Stimulated activated CD4-positive, alpha-beta T cell treated with anti-CD3 and anti-CD28 coated beads, Interleukin-1b, Interleukin-23, amount 100 ng/mL, for 1 hour (primary cell): Measurements from ENCODE around the gene PRR5L.

ENCODE experiments used
- DNase-seq, 2 donors: peaks; one replicate each; pipeline ENCODE4 v3.0.0-alpha.2; 2020; ENCODE audit warnings: low read depth in 2 of 2

Gene PRR5L

DNA sequence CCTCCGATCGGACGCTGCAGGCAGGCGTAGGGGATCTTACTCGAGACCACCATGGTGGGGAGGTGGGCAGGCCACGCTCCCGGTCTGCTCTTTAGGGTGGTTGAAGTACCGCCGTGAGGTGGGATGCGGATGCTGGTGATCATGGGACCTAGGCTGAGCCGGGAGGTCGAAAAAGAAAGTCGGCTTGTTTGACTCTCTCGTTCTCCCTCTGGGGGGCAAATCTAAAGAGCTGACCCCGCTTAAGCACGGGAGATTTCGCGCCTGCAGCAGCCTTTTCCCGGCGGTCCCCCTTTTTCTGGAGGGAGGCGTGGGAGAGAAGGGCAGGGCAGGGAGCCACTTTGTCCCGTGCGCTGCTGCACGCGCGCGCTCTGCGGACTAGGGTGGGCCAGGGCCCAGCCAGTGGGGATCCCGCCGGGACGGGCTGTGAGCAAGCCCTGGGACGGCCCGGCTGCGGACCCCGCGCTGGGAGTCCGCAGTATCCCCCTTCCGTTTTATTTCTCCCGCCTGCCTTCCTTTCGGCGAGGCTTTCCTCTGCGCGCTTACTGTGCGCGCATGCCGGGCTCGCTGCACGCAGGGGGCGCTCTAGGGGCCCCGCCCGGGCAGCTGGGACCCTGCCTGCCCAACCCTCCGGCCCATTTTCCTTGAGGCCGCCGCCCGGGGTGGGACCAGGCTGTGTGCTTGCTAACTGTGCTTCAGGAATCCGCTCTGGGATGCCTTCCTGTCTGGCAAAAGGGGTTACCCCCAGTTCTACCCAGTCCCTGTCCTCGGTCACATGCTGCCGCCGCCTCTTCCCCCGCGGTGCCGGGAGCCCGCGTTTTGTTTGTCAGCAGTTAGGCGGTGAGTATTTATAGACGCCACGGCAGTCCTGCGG, 81.0 kb downstream of the PRR5L start:
- DNase-seq = no peak

DNA sequence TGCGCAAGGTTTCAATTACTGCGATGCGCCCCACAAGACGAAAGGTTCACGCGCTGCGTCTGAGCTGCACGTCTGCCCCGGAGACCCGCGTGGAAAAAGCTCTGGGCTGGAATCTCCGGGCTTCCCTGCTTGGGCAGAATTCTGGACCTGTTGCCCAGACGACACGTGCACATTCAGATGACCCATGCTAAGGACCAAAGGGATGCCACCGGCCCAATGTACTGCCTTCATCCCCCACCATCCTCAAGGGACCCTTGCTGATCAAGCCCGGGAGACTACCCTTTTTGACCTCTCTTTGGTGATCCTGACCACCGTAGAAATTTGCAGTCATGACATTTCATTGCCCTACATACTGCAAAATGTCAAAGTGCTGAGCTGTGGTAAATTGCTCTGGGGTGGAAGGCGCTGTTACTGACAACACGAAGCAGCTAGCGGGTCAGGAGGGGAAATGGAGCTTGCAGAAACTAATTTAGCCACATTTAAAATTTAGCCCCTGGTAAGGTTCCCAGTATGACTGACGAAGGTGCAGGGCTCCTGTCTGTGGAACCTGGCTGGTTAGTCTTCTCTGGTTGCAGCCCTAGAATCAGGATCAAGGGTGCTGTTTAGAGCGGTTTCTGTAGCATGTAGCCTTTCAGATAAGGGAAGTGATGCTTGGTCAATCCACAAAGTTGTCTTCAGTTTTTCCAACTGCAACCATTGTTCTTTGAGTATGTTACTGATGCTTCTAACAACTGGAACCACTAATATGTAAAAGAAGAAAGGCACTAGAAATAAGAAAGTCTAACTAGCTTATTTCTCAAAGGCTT, 81.9 kb downstream of the PRR5L start:
- no peak for DNase-seq

DNA sequence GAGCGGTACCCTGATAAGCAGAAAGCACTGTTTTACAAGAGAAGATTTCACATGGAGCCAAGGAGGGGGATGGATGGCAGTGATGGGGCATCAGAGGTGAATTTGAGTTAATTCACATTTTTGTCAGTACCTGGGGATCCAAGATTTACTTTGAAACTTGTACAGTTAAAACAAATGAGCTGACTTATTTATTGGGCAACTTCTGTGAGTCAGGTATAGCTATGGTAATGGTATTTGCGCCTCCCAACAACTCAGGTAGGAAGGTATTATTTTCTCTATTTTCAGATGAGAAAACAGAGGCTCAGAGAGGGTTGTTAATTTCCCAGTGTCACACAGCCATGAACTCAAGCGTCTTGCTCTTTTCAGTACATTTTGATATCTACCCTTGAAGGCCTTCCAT, 83.6 kb downstream of the PRR5L start:
- no peak for DNase-seq

DNA sequence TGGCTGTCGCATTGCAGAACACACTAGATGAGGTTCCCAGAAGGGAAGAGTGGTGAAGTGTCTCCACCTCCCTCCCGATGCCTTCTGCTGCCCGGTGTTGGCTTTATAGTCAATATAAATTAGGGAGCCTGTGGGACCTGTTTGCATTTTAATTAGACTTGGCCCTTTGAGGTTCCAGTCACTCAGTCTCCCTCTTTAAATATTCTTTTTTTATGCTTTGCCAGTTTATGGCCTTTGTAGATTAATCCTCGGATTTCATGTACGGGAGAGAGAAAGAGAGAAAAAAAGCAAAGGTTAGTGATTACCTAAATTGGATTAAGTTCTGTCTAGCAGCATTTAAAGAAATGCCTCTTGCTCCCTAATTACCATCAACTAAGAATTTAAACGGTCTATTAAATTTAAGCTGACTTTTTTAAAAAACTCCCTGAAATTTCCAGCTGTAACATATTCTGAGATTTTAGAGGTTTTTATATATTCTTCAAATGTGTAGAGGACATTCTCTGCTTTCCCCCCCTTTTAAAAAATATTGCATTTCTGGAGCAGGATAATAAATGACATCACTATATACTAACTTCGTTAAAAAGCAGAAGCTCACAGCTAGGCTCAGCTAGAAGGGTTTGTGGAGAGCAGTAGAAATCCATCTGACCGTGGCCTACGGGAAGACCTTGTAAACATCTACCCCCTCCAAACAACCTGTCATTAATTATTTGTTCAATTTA, 84.4 kb downstream of the PRR5L start:
- no peak for DNase-seq

DNA sequence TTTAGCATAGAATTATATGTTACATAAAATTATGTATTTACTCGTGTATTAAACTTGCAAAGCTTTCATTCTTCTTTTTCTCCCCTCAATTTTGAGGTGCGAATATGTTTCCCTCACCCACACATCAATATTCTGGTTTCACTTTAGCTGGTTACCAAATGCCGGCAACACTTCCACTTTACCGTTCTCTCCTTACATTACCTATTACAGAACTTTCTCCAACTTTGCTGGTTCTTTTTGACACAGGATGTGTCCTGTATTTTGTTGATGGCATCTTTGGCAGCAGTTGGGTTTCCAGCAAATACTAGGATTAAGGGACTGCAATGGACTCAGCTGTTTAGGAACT, 84.9 kb downstream of the PRR5L start:
- DNase-seq = no peak

DNA sequence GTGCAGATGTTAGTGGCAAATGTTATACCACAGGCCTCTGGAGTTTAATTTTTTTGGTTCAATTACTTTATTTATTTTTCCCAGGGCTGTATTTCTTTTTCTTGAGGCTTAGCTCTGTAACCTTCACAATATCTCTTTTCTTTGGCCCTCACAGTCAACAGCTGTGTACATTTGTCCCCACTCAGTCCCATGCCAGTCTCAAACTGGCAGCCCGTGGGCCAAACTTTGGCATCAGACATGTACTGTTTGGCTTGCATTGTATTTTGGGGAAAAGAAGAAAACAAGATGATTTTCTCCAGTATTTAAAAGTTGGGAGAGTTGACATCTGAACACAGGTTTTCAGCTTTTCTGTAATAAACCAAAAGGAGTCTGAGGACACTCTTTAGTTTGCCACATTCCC, 87.1 kb downstream of the PRR5L start:
- no peak for DNase-seq

DNA sequence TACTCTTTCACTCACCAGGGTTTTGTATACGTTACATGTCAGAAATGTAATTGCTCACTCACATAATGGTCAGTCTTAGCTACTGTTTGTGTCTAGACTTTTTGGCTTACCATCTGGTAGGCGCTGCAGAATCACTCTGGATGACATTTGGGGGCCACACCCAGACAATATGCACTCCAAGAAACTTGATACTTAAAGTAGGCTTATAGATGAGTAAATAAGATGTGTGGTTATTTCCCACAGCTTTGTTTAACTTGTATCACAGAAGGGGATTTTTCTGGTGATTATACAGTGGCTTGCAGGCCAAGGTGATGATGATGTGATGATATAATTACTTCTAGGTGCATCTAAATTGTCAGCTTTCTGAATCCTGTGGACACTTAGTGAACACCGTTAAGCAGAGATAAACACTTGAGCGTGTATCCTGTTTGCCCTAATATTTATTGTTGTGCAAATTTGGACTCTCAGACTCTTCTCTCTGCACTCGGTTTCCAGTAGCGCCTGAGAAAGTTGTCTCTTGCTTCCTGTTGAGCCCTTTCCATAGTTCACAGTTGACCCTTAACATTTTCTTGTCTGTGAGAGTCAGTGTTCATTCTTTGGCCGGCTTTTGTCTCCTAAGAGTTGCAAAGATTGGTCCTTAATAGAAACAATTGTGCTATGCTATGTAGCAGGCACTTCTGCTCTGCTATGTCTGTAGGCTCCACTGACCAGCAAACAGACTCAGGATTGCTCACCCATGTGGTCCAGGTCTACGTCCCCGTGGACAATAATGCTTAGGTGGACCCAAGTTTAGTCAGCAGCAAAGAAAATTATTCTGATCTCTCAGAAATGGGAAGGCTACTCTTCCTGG, 89.3 kb downstream of the PRR5L start:
- DNase-seq = no peak

DNA sequence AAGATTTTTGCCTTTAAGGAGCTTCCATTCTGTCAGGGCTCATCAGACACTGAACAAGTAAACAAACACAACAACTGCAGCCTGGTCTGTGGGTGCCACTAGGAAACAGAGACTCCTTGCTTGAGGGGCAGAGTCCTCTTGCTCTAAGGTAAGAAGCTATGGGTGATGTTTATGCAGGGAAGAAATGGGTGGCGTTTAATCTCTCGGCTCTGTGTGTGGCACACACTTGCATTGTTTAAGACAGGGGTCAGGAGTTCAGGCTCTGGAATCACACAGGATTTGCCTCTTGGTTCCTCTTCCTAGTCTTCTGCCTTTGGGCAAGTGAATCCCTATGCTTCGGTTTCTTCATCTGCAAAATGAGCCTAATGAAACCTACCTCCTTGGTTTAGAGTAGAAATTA, 90.3 kb downstream of the PRR5L start:
- DNase-seq = no peak

DNA sequence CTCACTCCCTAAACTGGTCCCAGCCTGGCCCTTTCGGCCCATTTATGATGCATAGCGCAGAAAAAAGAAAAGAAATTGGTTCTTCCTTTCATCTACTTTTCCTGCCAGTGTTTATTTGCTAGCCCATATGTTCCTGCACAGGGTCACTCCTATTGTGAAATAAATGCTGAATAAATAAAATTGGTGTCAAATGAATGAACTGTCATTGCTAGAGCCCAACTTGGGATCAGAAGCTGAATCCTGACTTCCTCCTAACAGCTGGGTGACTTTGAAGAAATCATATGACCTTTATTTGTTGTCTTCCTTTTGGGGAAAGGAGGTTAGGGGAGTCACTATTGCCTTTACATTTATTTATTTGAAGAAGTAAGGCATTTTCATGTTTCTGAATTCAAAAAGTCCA, 92.0 kb downstream of the PRR5L start:
- no peak for DNase-seq

DNA sequence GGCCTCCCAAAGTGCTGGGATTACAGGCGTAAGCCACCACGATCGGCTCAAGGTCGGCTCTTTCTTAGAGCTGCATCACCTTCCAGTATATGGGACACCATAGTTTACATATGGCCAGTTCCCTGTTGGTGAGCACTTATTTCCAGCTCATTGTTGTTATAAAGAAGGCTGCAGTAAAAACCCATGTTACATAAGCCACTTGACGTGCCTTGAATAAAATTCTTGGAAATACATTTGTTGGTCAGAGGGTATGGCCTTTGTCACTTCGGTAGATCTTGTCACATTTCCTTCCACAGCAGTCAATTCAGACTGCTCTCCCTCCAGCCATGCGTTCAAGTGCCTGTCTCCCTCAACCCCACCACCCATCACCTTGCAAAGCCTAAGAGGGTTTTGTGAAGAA, 92.9 kb downstream of the PRR5L start:
- DNase-seq = no peak

DNA sequence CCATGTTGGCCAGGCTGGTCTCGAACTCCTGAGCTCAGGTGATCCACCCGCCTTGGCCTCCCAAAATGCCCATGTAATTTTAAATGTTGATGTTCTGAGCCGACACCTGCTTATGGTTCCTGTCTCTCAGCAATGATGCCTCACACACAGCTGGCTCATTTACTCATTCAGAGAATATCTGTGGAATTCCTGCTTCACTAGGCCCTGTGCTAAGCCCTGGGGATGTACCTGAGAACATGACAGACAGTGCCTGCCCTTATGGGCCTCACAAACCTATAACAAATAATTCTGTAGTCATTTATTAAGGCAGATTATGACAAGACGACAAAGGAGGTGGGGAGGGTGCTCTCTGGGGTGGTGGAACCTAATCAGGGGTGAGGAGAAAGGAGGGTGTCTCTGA, 93.7 kb downstream of the PRR5L start:
- no peak for DNase-seq

DNA sequence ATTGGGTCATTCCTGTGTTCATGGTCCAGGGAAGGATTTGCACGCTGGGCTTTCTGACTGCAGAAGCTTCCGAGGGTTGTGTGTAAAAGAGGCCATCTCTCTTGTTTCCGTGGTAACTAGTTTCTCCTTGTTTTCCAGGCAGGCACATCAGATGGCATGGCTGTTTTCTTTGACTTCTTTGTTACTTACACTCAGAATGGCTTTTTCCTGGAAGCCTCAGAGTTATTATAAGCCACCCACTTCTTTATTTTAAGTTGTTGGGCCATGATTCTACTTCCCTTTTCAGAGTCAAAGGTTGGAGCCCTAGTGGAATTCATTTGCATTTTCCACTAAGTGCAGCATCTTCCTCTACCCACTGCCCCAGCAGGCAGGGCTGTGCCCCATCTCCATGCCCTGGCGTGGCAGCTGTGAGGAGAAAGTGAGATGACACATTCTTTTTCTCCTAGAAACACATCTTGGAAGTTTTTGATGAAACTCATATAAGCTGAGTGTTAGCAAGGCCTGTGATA, 94.9 kb downstream of the PRR5L start:
- DNase-seq = no peak

DNA sequence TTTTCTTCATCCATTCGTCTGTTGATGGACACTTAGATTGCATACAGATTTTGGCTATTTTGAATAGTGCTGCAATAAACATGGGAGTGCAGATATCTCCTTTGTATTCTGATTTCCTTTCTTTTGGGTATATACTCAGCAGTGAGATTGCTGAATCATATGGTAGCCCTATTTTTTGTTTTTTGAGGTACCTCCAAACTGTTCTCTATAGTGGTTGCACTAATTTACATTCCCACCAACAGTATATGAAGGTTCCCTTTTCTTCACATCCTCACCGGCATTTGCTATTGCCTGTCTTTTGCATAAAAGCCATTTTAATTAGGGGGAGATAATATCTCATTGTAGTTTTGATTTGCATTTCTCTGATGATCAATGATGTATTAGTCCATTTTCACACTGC, 96.1 kb downstream of the PRR5L start:
- DNase-seq = no peak

DNA sequence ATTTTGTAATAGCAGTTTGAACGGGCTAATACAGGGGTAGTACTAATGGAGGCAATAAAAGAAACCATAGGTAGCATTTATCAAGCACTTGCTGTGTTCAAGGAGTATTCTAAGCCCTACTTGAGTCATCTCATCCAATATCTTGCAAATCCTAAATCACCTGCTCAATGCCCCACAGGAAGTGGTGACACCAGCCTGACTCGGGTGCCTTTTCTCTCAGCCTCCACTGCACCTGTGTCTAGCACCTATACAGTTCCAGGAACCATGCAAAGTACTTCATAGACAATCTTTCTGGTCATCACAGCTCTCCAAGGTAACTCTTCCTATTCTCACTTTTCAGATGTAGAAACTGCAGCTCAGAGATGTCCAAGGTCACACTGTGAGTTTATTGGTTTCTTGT, 98.0 kb downstream of the PRR5L start:
- DNase-seq = no peak

DNA sequence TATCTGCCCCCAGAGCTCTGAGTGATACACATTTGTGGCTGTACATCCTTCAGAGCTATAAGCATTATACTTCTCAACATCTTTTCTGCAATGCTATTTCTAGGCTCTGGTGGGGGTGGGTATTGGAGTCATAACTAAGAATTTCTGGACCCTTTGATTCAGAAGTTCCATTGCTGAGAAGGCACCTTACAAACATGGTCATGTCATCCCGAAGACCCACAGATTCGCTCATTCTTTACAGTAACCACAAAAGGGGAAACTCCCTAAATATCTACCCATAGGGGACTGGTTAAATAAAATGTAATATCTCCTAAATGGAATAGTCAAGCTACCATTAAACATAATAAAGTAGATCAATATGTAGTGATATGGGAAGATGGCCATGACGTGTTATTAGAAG, 98.8 kb downstream of the PRR5L start:
- no peak for DNase-seq

DNA sequence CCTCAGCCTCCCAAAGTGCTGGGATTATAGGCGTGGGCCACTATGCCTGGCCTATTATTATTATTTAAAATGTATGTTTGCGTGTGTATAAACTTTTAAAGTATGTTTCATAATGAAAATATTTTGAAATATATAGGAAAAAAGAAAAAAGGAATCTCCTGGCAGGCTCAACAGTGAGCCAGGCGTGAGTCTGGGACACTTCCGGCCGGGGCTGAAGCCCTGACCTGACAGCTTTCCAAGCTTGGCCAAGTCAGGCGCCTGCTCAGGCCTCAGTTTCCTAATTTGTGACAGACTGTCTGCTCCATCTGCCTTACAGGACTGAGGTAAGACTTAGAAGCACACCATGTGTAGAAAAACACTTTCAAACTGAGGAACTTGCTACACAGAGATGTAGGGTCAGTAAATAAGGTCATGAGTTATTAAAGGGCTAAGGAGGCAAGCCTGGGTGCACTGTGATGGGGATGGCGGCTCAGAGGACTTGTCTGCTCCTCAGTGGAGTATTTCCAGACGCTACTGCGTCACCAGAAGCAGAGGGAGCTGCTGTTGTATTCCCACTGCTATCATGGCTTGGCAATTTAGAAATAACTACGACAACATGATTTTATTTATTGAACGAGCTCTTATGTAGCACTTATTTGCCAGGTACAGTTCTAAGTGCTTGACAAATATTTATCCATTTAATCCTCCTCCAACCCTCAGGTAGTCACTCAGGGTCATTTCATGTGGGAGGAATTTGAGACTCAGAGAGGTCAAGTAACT, 100.1 kb downstream of the PRR5L start:
- DNase-seq = no peak

DNA sequence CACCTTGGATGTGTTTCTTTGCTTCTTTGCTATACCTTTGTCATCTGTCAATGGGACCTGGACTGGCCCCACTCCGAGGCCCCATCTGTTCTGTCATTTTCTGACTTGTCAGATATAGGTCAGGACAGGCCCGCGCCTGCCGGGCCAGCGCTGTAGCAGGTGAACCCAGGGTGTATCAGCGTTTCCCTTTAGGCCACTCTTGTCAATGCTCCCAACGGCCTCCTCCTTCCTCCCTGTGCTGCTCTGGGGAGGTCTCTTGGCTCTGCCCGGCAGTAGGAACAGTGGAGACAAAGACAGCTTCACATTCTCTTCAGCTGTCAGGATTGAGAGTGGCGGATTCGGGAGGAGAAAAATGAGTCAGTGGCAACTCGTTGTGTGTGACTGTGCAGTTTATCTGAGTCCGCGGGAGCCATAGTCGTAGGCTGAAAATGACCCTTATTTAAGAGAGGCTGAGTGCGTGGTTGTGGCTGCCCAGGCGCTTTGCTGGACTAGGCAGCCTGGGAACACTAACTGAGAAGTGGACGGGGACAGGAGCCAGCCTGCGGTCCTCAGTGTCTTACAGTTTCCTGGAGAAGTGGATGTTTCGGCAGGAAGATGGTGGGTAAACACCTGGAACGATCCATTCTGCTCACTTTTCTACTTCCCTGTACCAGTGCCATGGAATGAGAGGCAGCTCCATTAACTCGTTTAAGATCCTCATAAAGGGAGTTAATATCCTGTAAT, 102.3 kb downstream of the PRR5L start:
- no peak for DNase-seq

DNA sequence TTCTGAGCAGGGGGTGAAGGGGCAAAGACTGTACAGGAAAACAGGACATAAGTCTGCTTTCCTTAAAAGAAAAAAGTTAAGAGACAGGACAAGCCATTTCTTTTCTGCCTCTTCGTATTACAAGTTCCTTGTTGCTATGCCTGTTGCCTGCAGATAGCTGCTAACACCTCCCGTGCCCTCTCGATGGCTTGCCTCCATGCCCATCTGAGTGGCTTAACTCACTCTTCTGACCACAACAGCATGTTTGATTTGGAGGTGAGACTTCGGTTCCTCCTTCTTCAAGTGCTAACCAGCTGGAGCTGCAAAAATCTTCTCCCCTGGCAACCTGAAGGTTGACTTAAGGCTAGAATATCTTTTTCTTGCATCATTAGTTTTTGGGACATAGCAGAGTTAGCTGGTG, 103.1 kb downstream of the PRR5L start:
- no peak for DNase-seq

DNA sequence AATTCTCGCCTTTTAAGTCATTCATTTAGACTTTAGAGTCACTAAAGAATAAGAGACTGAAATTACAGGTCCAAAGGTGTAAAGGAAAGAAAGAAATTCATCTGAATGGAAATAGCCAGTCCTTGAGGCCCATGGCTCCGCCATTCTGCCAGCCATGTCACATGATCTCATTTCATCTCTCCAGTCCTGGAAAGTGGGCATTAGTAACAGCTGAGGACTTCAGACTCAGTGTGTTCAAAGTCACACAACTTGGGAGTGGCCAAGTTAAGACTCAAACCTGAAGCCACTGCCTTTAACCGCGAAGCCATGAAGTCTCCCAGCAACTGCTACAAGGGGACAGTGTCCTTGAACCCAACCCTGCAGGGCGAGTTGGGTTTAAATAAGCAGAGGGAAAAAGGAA, 103.7 kb downstream of the PRR5L start:
- no peak for DNase-seq
